WERI-Rb-1 (cell line): ENCODE results near the gene LRP2BP.

ENCODE experiments used
- DNase-seq: peaks from one replicate; pipeline ENCODE4 v3.0.0-alpha.2; 2020
- H3K27ac ChIP-seq: fragments of 250-450 bp; sonication (Bioruptor Pico); 2 replicates; pipeline ENCODE4 v1.5.1; 2020; ENCODE audit warnings: mild to moderate bottlenecking, moderate library complexity
- H3K27me3 ChIP-seq: fragments of 250-450 bp; sonication (Bioruptor Pico); 2 replicates; pipeline ENCODE4 v1.5.1; 2021; ENCODE audit warnings: mild to moderate bottlenecking, low read depth, moderate library complexity; ENCODE audit not compliant: insufficient read depth, severe bottlenecking
- H3K36me3 ChIP-seq: fragments of 250-450 bp; sonication (Bioruptor Pico); 2 replicates; pipeline ENCODE4 v1.5.1; 2020; ENCODE audit warnings: mild to moderate bottlenecking, moderate library complexity
- H3K4me3 ChIP-seq: 2 replicates; pipeline ENCODE4 v1.5.1; 2011; ENCODE audit warnings: low read depth, mild to moderate bottlenecking, control low read depth, low read length
- H3K9me3 ChIP-seq: fragments of 250-450 bp; sonication (Bioruptor Pico); 2 replicates; pipeline ENCODE4 v1.5.1; 2021; ENCODE audit warnings: mild to moderate bottlenecking, moderate library complexity; ENCODE audit not compliant: severe bottlenecking
- CTCF ChIP-seq: IDR thresholded peaks from 2 replicates; pipeline ENCODE4 v1.5.1; 2011; ENCODE audit warnings: low read depth, mild to moderate bottlenecking, control low read depth, inconsistent platforms, low read length

Gene LRP2BP

GRCh38 chr4:185416955-185417354 is 21.2 kb upstream of the LRP2BP start:
- TF ChIP-seq CTCF = no peak

GRCh38 chr4:185412412-185412811 is 16.7 kb upstream of the LRP2BP start:
- Histone ChIP-seq H3K4me3 (no peak overlapping the region), H3K36me3 (peaks cover 40% of the 10 kb centered on the region), H3K27ac (no peak overlapping the region), H3K9me3 (peaks cover 3% of the 10 kb centered on the region), H3K27me3 (no peaks in the 10 kb centered on the region)
- no peak for TF ChIP-seq CTCF
- no peak for DNase-seq

More at GRCh38 chr4:185416955-185417354, 21.2 kb upstream of the LRP2BP start:
- Histone ChIP-seq H3K9me3 (no peaks in the 10 kb centered on the region), H3K27ac (no peak overlapping the region), H3K4me3 (no peak overlapping the region), H3K36me3 (peaks cover 48% of the 10 kb centered on the region), H3K27me3 (no peaks in the 10 kb centered on the region)
- no peak for DNase-seq

DNA sequence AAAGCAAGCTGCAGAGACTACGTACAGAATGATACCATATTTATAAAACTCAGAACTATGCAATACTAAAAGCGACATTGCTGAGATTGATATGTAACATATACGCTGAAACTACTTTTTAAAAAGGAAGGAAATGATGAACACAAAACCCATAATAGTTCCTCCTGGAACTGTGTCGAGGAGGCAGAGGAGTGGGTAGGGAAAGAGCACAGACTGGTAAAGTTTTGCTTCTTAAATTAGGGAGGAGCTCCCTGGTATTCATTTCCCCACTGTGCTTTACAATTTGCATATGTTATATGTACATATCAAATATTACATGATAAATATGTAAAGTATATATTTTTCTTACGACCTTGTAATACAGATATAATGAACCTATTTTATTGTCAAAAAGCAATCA is 16.1 kb upstream of the LRP2BP start:
- Histone ChIP-seq H3K27ac (no peak overlapping the region), H3K4me3 (no peak overlapping the region), H3K27me3 (no peaks in the 10 kb centered on the region), H3K9me3 (peaks cover 3% of the 10 kb centered on the region), H3K36me3 (peaks cover 35% of the 10 kb centered on the region)
- TF ChIP-seq CTCF = no peak
- DNase-seq = no peak

DNA sequence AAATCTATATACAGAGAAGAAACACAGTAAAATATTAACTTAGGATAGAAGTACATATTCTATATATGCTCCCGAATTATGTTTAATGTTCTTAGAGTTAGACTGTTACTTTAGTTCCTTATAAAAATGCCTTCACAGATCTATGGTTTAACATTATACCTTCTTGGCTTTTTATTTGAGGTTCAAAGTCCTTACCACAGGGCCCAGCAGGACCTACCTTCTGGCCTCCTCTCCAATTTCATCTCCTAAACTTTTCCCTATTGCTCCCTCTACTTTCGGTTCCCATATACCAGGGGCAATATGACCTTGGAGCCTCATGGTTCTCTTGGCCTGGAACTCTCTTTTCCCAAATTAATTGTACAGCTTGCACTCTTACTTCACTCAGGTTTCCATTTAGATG is 12.7 kb upstream of the LRP2BP start:
- peaks cover 29% of the 10 kb centered on the region for H3K36me3 ChIP-seq
- no peak for TF ChIP-seq CTCF

DNA sequence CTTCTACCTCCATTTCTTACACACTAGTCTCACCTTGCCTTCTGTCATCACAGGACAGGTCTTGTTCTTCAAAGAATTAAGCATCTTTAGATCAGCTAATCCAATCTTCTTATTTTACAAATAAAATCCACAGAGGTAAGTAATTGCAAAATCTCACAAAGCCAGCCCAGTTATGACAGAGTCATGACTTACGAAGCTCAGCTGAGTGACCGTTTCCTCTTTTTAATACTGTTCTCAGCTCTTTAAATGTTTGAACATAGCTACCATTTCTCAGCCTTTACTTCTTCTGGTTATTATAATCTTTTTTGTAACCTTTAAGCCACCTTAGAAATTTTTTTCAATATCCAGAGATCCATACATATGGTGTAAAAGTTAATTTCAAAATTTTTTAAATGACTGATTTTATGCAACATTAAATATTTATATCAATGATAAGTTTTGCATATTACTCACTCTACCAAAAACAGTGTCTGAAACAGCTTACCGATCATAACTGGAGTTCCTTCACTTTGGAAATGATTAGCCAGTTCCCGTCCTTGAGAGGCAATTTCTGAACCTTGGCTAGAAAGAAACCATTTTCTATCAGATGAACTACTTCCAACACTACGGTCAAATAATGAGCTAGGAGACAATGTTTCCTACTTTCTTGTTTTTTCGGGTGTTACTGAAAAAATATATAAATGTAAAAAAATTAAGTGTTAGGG is 9.7 kb upstream of the LRP2BP start:
- peaks cover 3% of the 10 kb centered on the region for H3K9me3 ChIP-seq
- peaks cover 40% of the 10 kb centered on the region for H3K36me3 ChIP-seq
- H3K27ac ChIP-seq = no peak overlapping the region
- TF ChIP-seq CTCF = no peak
- no peak overlapping the region for H3K4me3 ChIP-seq
- DNase-seq = no peak
- H3K27me3 ChIP-seq = no peaks in the 10 kb centered on the region

More for the DNA sequence above, 12.7 kb upstream of the LRP2BP start:
- H3K9me3 ChIP-seq = peaks cover 3% of the 10 kb centered on the region
- no peak for DNase-seq
- no peaks in the 10 kb centered on the region for H3K27me3 ChIP-seq
- no peak overlapping the region for H3K4me3 ChIP-seq
- no peak overlapping the region for H3K27ac ChIP-seq

DNA sequence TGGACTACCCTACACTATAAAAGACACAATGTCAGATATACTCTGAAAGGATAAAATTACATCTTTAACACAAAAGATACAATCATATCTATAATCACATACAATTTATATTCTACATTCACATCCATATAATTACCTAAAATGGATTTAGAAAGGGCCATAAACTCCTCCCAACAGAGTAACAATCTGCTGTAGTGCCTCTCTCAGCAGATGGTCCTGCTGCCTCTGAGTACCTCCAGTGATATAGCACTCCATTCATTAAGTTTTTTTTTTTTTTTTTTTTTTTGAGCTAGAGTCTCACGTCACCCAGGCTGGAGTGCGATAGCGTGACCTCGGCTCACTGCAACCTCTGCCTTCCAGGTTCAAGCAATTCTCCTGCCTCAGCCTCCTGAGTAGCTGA is 8.3 kb upstream of the LRP2BP start:
- H3K27me3 ChIP-seq = no peaks in the 10 kb centered on the region
- DNase-seq = peak; percentile 26
- no peak overlapping the region for H3K27ac ChIP-seq
- H3K9me3 ChIP-seq = no peaks in the 10 kb centered on the region
- peaks cover 44% of the 10 kb centered on the region for H3K36me3 ChIP-seq
- no peak overlapping the region for H3K4me3 ChIP-seq
- TF ChIP-seq CTCF = no peak
